ENCODE measurements around the gene KIF26A.

KIF26A gene
- 0 to 2.1 (median 0.13) reads per million in 18 experiments for total RNA-seq

- DNase-seq: no peak
Measured at GRCh38 chr14:104138098-104138717, at the start of gene KIF26A. TSS of gene KIF26A (plus strand) at chr14:104138587. CDS start at chr14:104138723, 136 bp downstream.

- no peak for DNase-seq
Measured at GRCh38 chr14:104090071-104090748, 48.2 kb upstream of the KIF26A start.

- DNase-seq: no peak
Measured at GRCh38 chr14:104091061-104091926, 47.1 kb upstream of the KIF26A start.

- no peak for DNase-seq
Measured at GRCh38 chr14:104091927-104092771, 46.2 kb upstream of the KIF26A start.

GRCh38 chr14:104092931-104093365 lies 45.4 kb upstream of the KIF26A start:
- no peak for DNase-seq

- no peak for DNase-seq
Measured at GRCh38 chr14:104093366-104094055, 44.9 kb upstream of the KIF26A start.

GRCh38 chr14:104094056-104094708 lies 44.2 kb upstream of the KIF26A start:
- no peak for DNase-seq

GRCh38 chr14:104094709-104095425 lies 43.5 kb upstream of the KIF26A start:
- peak; percentile 28 to 54 for DNase-seq

GRCh38 chr14:104095426-104096310 lies 42.7 kb upstream of the KIF26A start:
- DNase-seq: no peak

- DNase-seq: no peak
Measured at GRCh38 chr14:104096318-104096717, 42.1 kb upstream of the KIF26A start.

- no peak for DNase-seq
Measured at GRCh38 chr14:104096751-104097700, 41.4 kb upstream of the KIF26A start.

GRCh38 chr14:104098272-104099095 lies 39.9 kb upstream of the KIF26A start:
- no peak for DNase-seq

- DNase-seq: no peak
Measured at GRCh38 chr14:104099096-104100041, 39.0 kb upstream of the KIF26A start.

- no peak for DNase-seq
Measured at GRCh38 chr14:104100171-104101085, 38.0 kb upstream of the KIF26A start.

- DNase-seq: no peak
Measured at GRCh38 chr14:104101086-104101621, 37.2 kb upstream of the KIF26A start.

All from inflammatory macrophage (primary cell).